H1 (cell line): ENCODE measurements around the gene ATP6V1B1. TPM values are rescaled to one million over a fixed set of nuclear protein-coding genes. Genes with fewer than 3 reads are reported as not detected.

Source experiments
- CTCF ChIA-PET: fragments of 300-600 bp; sonication (Branson Sonifier 250); formaldehyde crosslinking; loops from one replicate; lab custom pipeline; 2021; ENCODE audit not compliant: partially characterized antibody; lab: Charles Lee
- POLR2A ChIA-PET: fragments of 300-600 bp; sonication (Branson Sonifier 250); formaldehyde crosslinking; loops from one replicate; lab custom pipeline; 2021; ENCODE audit warnings: inconsistent platforms; ENCODE audit not compliant: partially characterized antibody; lab: Charles Lee
- DNase-seq, 2 experiments: peaks; one replicate each; pipeline versions ENCODE4 v3.0.0 to v3.0.0-alpha.2; 2010 to 2022; ENCODE audit warnings: low spot score in 2 of 2, low read depth in 1 of 2, mixed read lengths in 1 of 2
- FAIRE-seq: peaks from 2 replicates; lab custom pipeline; 2011; peaks lifted over from hg19 to GRCh38; lab: Jason Lieb, UNC
- H2AFZ ChIP-seq: 2 replicates; pipeline ENCODE4 v1.8.1; 2012; ENCODE audit warnings: low read length, inconsistent platforms
- H2AK5ac ChIP-seq: 2 replicates; pipeline ENCODE4 v1.6.1; 2013; ENCODE audit warnings: low read depth, low read length
- H2BK120ac ChIP-seq: replicated peaks from 2 replicates; pipeline ENCODE3; 2013; ENCODE audit warnings: low read depth, low read length, inconsistent platforms
- H2BK12ac ChIP-seq: 2 replicates; pipeline ENCODE4 v1.6.1; 2013; ENCODE audit warnings: low read depth, low read length
- H2BK15ac ChIP-seq: 2 replicates; pipeline ENCODE4 v1.6.1; 2013; ENCODE audit warnings: low read length
- H2BK20ac ChIP-seq: 2 replicates; pipeline ENCODE4 v1.6.1; 2013; ENCODE audit warnings: low read length
- H2BK5ac ChIP-seq: 2 replicates; pipeline ENCODE4 v1.6.1; 2013; ENCODE audit warnings: low read depth, low read length
- H3K14ac ChIP-seq: 2 replicates; pipeline ENCODE4 v1.6.1; 2013; ENCODE audit warnings: inconsistent platforms; ENCODE audit not compliant: insufficient read length
- H3K18ac ChIP-seq: 2 replicates; pipeline ENCODE4 v1.6.1; 2013; ENCODE audit warnings: low read length; ENCODE audit errors: extremely low read depth
- H3K23ac ChIP-seq: 2 replicates; pipeline ENCODE4 v1.6.1; 2013; ENCODE audit warnings: inconsistent platforms; ENCODE audit not compliant: insufficient read length
- H3K23me2 ChIP-seq: 2 replicates; pipeline ENCODE4 v1.6.1; 2013; ENCODE audit warnings: low read depth, low read length
- H3K27ac ChIP-seq: 2 replicates; pipeline ENCODE4 v1.6.1; 2011; ENCODE audit warnings: low read depth, low read length, inconsistent platforms
- H3K27me3 ChIP-seq, 4 experiments: replicated peaks in 1 of 4; 1 replicate in 1 of 4; 2 replicates in 3 of 4; pipeline versions ENCODE4 v1.6.1 to v1.8.1; 2011 to 2013; ENCODE audit warnings: low read length in 3 of 4, mild to moderate bottlenecking in 3 of 4, inconsistent platforms in 2 of 4, mixed read lengths in 2 of 4, moderate library complexity in 1 of 4; ENCODE audit not compliant: control insufficient read depth in 3 of 4, insufficient read depth in 3 of 4; ENCODE audit errors: extremely low read depth in 1 of 4
- H3K36me3 ChIP-seq, 4 experiments: 2 replicates each; pipeline versions ENCODE4 v1.6.1 to v1.8.1; 2011 to 2013; ENCODE audit warnings: mild to moderate bottlenecking in 4 of 4, low read length in 3 of 4, moderate library complexity in 2 of 4, control low read depth in 1 of 4, inconsistent platforms in 1 of 4; ENCODE audit not compliant: insufficient read depth in 4 of 4, control insufficient read depth in 2 of 4
- H3K4ac ChIP-seq: replicated peaks from 2 replicates; pipeline ENCODE3; 2013; ENCODE audit warnings: low read length, low read depth, mixed read lengths, inconsistent platforms; ENCODE audit not compliant: insufficient read length
- H3K4me1 ChIP-seq, 4 experiments: replicated peaks in 1 of 4; 1 replicate in 1 of 4; 2 replicates in 3 of 4; pipeline versions ENCODE4 v1.6.1 to v1.8.1; 2011 to 2013; ENCODE audit warnings: low read length in 3 of 4, inconsistent platforms in 2 of 4, mixed read lengths in 1 of 4; ENCODE audit not compliant: insufficient read depth in 4 of 4, control insufficient read depth in 3 of 4
- H3K4me2 ChIP-seq, 2 experiments: 2 replicates each; pipeline versions ENCODE4 v1.6.1 to v1.8.1; 2011 to 2013; ENCODE audit warnings: low read depth in 2 of 2, low read length in 2 of 2, control low read depth in 1 of 2, inconsistent platforms in 1 of 2, mild to moderate bottlenecking in 1 of 2; ENCODE audit not compliant: insufficient read depth in 1 of 2
- H3K4me3 ChIP-seq, 4 experiments: fragments of 200-600, 300-600 bp in 1 of 4; sonication (generic), shearing (Covaris generic), sonication (Bioruptor Twin) in 1 of 4; 2 replicates each; pipeline versions ENCODE4 v1.5.1 to v1.8.1; 2011 to 2016; ENCODE audit warnings: low read length in 4 of 4, low read depth in 3 of 4, control low read depth in 2 of 4, inconsistent platforms in 2 of 4, mild to moderate bottlenecking in 2 of 4, mixed read lengths in 1 of 4, moderate library complexity in 1 of 4; ENCODE audit not compliant: insufficient read depth in 2 of 4; ENCODE audit errors: extremely low read depth in 1 of 4
- H3K56ac ChIP-seq: replicated peaks from 2 replicates; pipeline ENCODE3; 2013; ENCODE audit warnings: low read depth, mild to moderate bottlenecking, mixed read lengths, low read length, inconsistent platforms; ENCODE audit not compliant: insufficient read length
- H3K79me1 ChIP-seq: 2 replicates; pipeline ENCODE4 v1.6.1; 2013; ENCODE audit warnings: low read depth, low read length, control low read depth
- H3K79me2 ChIP-seq, 2 experiments: 2 replicates each; pipeline versions ENCODE4 v1.6.1 to v1.8.1; 2012 to 2013; ENCODE audit warnings: low read length in 2 of 2, mild to moderate bottlenecking in 2 of 2, inconsistent platforms in 1 of 2; ENCODE audit not compliant: insufficient read depth in 2 of 2, control insufficient read depth in 1 of 2
- H3K9ac ChIP-seq, 4 experiments: replicated peaks in 1 of 4; 1 replicate in 1 of 4; 2 replicates in 3 of 4; pipeline versions ENCODE4 v1.6.1 to v1.8.1; 2011 to 2013; ENCODE audit warnings: low read depth in 3 of 4, low read length in 3 of 4, control low read depth in 2 of 4, mild to moderate bottlenecking in 2 of 4, moderate library complexity in 2 of 4, inconsistent platforms in 1 of 4; ENCODE audit errors: extremely low read depth in 1 of 4
- H3K9me3 ChIP-seq, 2 experiments: 2 replicates each; pipeline versions ENCODE4 v1.6.1 to v1.8.1; 2012 to 2013; ENCODE audit warnings: mild to moderate bottlenecking in 2 of 2, moderate library complexity in 2 of 2, control low read depth in 1 of 2, inconsistent platforms in 1 of 2, low read depth in 1 of 2, low read length in 1 of 2, mixed read lengths in 1 of 2; ENCODE audit not compliant: insufficient read depth in 2 of 2
- H4K20me1 ChIP-seq, 2 experiments: replicated peaks in 1 of 2; 2 replicates each; pipeline versions ENCODE3 to v1.8.1; 2011 to 2013; ENCODE audit warnings: inconsistent platforms in 2 of 2, low read length in 2 of 2, mild to moderate bottlenecking in 1 of 2; ENCODE audit not compliant: insufficient read depth in 2 of 2, control insufficient read depth in 1 of 2
- H4K5ac ChIP-seq: 2 replicates; pipeline ENCODE4 v1.6.1; 2013; ENCODE audit warnings: low read length, low read depth, mixed read lengths, inconsistent platforms; ENCODE audit not compliant: insufficient read length
- H4K8ac ChIP-seq: 2 replicates; pipeline ENCODE4 v1.8.0; 2013; ENCODE audit warnings: mild to moderate bottlenecking, moderate library complexity, low read length, inconsistent platforms; ENCODE audit not compliant: insufficient read depth; ENCODE audit errors: extremely low read depth
- H4K91ac ChIP-seq: replicated peaks from 2 replicates; pipeline ENCODE3; 2013; ENCODE audit warnings: low read length, mixed read lengths, inconsistent platforms; ENCODE audit not compliant: insufficient read length
- TAF1 ChIP-seq: IDR thresholded peaks from 2 replicates; pipeline ENCODE4 v1.6.1; 2011; ENCODE audit warnings: mild to moderate bottlenecking, low read depth, low read length
- WGBS, 2 experiments: shearing (Covaris generic) in 1 of 2; methylation state at CpG; one replicate each; pipeline versions ENCODE4 v1.1.6 to v1.1.7; 2013 to 2015; ENCODE audit warnings: low lambda C conversion rate in 2 of 2, mixed read lengths in 2 of 2, inconsistent platforms in 1 of 2, low coverage in 1 of 2, missing lambda C conversion rate in 1 of 2; ENCODE audit not compliant: insufficient replicate concordance in 2 of 2, insufficient coverage in 1 of 2, insufficient read length in 1 of 2; ENCODE audit errors: extremely low coverage in 1 of 2, missing lambda C conversion rate in 1 of 2; 5-methylcytosine and 5-hydroxymethylcytosine counted together
- polyA plus RNA-seq, 7 experiments: library from polyadenylated mRNA; depleted of rRNA in 3 of 7; stranded (reverse) in 5 of 7; unstranded in 2 of 7; fragments of >200 nt in 5 of 7; fragments of 200-250 nt in 2 of 7; gene quantifications; 1 replicate in 5 of 7; 2 replicates in 1 of 7; 4 replicates in 1 of 7; pipeline versions ENCODE4 v1.2.1 to v1.2.3, GENCODE V29; 2011 to 2013; ENCODE audit warnings: missing spikeins in 2 of 7, mixed read lengths in 2 of 7
- total RNA-seq: library from RNA; stranded (reverse); fragmentation: NEBNext Ultra II Directional; extraction: Animal tissue kit (Norgen Biotek cat#: 25700); gene quantifications from 2 replicates; pipeline ENCODE4 v1.2.1, GENCODE V29; 2021
- TF ChIP-seq, protein P1 (sequence below): IDR thresholded peaks from 2 replicates; pipeline ENCODE4 v1.6.1; 2012; ENCODE audit warnings: inconsistent platforms
- TF ChIP-seq, protein P2 (sequence below), 3 experiments: IDR thresholded peaks; 1 replicate in 2 of 3; 2 replicates in 1 of 3; pipeline versions ENCODE4 v1.5.1 to v1.6.1; 2011; ENCODE audit warnings: low read length in 3 of 3, mild to moderate bottlenecking in 3 of 3, inconsistent platforms in 2 of 3, low read depth in 1 of 3, moderate library complexity in 1 of 3; ENCODE audit not compliant: insufficient read depth in 1 of 3; ENCODE audit errors: control extremely low read depth in 1 of 3

The ATP6V1B1 gene
- total and polyA plus RNA-seq, 2 of the 8 experiments (the other 6 are each of a cell fraction or from before 2014, with no cell fraction given), result not detected

DNA sequence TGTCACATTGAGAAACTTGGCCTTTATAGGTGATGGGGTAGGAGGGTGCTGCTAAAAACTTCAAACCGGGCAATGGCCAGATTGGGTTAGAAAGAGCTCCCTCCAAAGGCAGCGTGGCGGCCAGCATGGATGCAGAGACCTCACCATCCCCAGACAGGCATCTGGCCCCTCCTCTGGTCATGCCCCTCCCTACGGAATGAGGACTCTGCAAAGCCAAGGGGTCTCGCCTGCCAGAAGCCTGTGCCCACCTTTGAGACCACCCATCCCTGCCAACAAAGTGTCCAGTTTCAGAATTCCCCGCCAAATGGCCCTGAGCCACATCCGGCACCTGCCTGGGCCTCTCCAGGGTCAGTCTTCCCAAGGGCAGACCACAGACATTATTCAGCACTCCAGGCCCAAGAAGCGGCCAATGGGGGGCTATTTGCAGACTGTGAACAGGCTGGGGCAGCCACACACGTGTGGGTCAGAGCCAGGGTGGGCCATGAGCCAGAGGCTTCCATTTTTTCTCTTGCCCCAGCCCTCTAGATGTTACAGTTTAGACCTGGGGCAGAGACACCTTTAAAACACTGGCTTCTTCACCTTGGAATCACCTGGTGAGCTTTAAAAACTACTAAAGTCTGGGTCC lies 4.2 kb upstream of the ATP6V1B1 start:
- no peak overlapping the region for H3K56ac ChIP-seq
- no peak overlapping the region for H3K27ac ChIP-seq
- H3K4me2 ChIP-seq, result no peak overlapping the region
- DNase-seq (peak in 1 of 2 experiments; percentile 53), FAIRE-seq (no peak)
- H2BK12ac ChIP-seq, result no peak overlapping the region
- H4K5ac ChIP-seq, result no peak overlapping the region
- no peaks in the 10 kb centered on the region for H3K79me1 ChIP-seq
- H3K4me1 ChIP-seq, result peaks cover 0 to 9% (median 5%) of the 10 kb centered on the region in 4 experiments; a peak in 4 of 7 replicates
- no peak overlapping the region for H2BK20ac ChIP-seq
- H3K4ac ChIP-seq, result no peak overlapping the region
- H3K9me3 ChIP-seq, result no peaks in the 10 kb centered on the region
- H2BK5ac ChIP-seq, result no peak overlapping the region
- H3K79me2 ChIP-seq, result no peaks in the 10 kb centered on the region
- H2BK120ac ChIP-seq, result no peak overlapping the region
- ChIA-PET POLR2A (no interaction called here), CTCF (interaction anchor here (0.7 to 22.0 kb wide), 7 partner anchors 2 to 61 kb away, joined by 3 to 513 read pairs (median 4); partner anchors contain the start of gene ATP6V1B1)
- no peak overlapping the region for H3K23ac ChIP-seq
- H3K18ac ChIP-seq, result no peak overlapping the region
- H3K27me3 ChIP-seq, result peaks cover 0 to 8% (median 3%) of the 10 kb centered on the region in 4 experiments; a peak in 4 of 7 replicates
- no peak overlapping the region for H4K8ac ChIP-seq
- H3K4me3 ChIP-seq, result no peak overlapping the region
- no peak overlapping the region for H2AK5ac ChIP-seq
- H3K36me3 ChIP-seq, result no peaks in the 10 kb centered on the region
- no peak for TF ChIP-seq TAF1
- TF ChIP-seq, protein P1, sequence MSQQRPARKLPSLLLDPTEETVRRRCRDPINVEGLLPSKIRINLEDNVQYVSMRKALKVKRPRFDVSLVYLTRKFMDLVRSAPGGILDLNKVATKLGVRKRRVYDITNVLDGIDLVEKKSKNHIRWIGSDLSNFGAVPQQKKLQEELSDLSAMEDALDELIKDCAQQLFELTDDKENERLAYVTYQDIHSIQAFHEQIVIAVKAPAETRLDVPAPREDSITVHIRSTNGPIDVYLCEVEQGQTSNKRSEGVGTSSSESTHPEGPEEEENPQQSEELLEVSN, result peak; percentile 70
- TF ChIP-seq, protein P2, sequence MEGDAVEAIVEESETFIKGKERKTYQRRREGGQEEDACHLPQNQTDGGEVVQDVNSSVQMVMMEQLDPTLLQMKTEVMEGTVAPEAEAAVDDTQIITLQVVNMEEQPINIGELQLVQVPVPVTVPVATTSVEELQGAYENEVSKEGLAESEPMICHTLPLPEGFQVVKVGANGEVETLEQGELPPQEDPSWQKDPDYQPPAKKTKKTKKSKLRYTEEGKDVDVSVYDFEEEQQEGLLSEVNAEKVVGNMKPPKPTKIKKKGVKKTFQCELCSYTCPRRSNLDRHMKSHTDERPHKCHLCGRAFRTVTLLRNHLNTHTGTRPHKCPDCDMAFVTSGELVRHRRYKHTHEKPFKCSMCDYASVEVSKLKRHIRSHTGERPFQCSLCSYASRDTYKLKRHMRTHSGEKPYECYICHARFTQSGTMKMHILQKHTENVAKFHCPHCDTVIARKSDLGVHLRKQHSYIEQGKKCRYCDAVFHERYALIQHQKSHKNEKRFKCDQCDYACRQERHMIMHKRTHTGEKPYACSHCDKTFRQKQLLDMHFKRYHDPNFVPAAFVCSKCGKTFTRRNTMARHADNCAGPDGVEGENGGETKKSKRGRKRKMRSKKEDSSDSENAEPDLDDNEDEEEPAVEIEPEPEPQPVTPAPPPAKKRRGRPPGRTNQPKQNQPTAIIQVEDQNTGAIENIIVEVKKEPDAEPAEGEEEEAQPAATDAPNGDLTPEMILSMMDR (IDR thresholded peaks at IDR 0.05; ENCODE audit: control extremely low read depth in 1 of 3, insufficient read depth in 1 of 3, low read depth in 1 of 3, low read length in 3 of 3), result peak in 1 of 3 experiments; percentile 18; a peak in 1 of 4 replicates
- H2BK15ac ChIP-seq, result no peak overlapping the region
- WGBS, 2 experiments, result 70% methylated on average over 9 of the region's 9 CpGs; no CpG with 5 or more reads in 1 of the 2 experiments
- H2AFZ ChIP-seq, result no peak overlapping the region
- no peaks in the 10 kb centered on the region for H3K23me2 ChIP-seq
- no peak overlapping the region for H4K91ac ChIP-seq
- H3K14ac ChIP-seq, result no peak overlapping the region
- no peaks in the 10 kb centered on the region for H4K20me1 ChIP-seq
- H3K9ac ChIP-seq, result no peak overlapping the region
